Right hindlimb (tissue), 1 donor: ENCODE measurements around the gene HDAC11.
A peak's percentile ranks its signal among the peaks of the same experiment; 100 is the strongest.
"Not testable (repeated sequence)": the region's sequence is repeated elsewhere in the genome, so short reads cannot be mapped to it uniquely, and the experiment has no call there.

Source experiments
- DNase-seq: peaks from one replicate; pipeline ENCODE4 v3.0.0-alpha.2; 2018

HDAC11 gene

GRCh38 chr3:13508496-13508895 is 28.4 kb downstream of the HDAC11 start:
- DNase-seq: peak; percentile 16

- DNase-seq: no peak
These were observed 29.1 kb downstream of the HDAC11 start for GRCh38 chr3:13509059-13509815.

GRCh38 chr3:13509816-13510192 is 29.7 kb downstream of the HDAC11 start:
- no peak for DNase-seq

GRCh38 chr3:13512451-13512850 is 32.3 kb downstream of the HDAC11 start:
- no peak for DNase-seq

GRCh38 chr3:13513051-13513912 is 33.2 kb downstream of the HDAC11 start:
- DNase-seq: peak; percentile 66

GRCh38 chr3:13513913-13514517 is 33.9 kb downstream of the HDAC11 start:
- DNase-seq: no peak

- DNase-seq: no peak
These were observed 34.7 kb downstream of the HDAC11 start for GRCh38 chr3:13514639-13515435.

- DNase-seq: peak; percentile 86
These were observed 36.0 kb downstream of the HDAC11 start for GRCh38 chr3:13515786-13516759.

- no peak for DNase-seq
These were observed 36.6 kb downstream of the HDAC11 start for GRCh38 chr3:13516760-13517135.

GRCh38 chr3:13517253-13517977 is 37.3 kb downstream of the HDAC11 start:
- DNase-seq: peak; percentile 72

- DNase-seq: peak; percentile 87
These were observed 38.4 kb downstream of the HDAC11 start for GRCh38 chr3:13518516-13518953.

GRCh38 chr3:13519006-13519791 is 39.1 kb downstream of the HDAC11 start:
- no peak for DNase-seq

GRCh38 chr3:13520326-13520880 is 40.3 kb downstream of the HDAC11 start:
- no peak for DNase-seq

- DNase-seq: no peak
These were observed 41.2 kb downstream of the HDAC11 start for GRCh38 chr3:13521309-13521708.

- DNase-seq: not testable (repeated sequence)
These were observed 41.6 kb downstream of the HDAC11 start for GRCh38 chr3:13521749-13522148.

- DNase-seq: no peak
These were observed 42.1 kb downstream of the HDAC11 start for GRCh38 chr3:13522236-13522635.

- DNase-seq: no peak
These were observed 45.0 kb downstream of the HDAC11 start for GRCh38 chr3:13524979-13525669.

GRCh38 chr3:13525827-13526625 is 45.9 kb downstream of the HDAC11 start:
- peak; percentile 28 for DNase-seq
